ENCODE measurements around the gene LRRC8D.

GRCh38 chr1:89975540-89976125 is 154.8 kb downstream of the LRRC8D start:
- TF ChIP-seq CTCF (IDR thresholded peaks at IDR 0.05), result no peak
- no peak for TF ChIP-seq EP300 (IDR thresholded peaks at IDR 0.05)
- TF ChIP-seq POLR2A (IDR thresholded peaks at IDR 0.05), result no peak

Measured in ovary (tissue), 3 donors.